Choroid plexus epithelial cell (primary cell): ENCODE measurements around the gene SLC7A6OS.

Experiments
- DNase-seq: peaks from one replicate; pipeline ENCODE4 v3.0.0-alpha.2; 2010; ENCODE audit warnings: low read depth
- H3K4me3 ChIP-seq: 2 replicates; pipeline ENCODE4 v1.5.1; 2011; ENCODE audit warnings: low read depth, mild to moderate bottlenecking, control low read depth, low read length, moderate library complexity
- CTCF ChIP-seq: conservative IDR thresholded peaks from 2 replicates; pipeline ENCODE4 v1.5.1; 2011; ENCODE audit warnings: low read depth, mild to moderate bottlenecking, control low read depth, inconsistent platforms, low read length, moderate library complexity

SLC7A6OS gene

GRCh38 chr16:68310774-68311511 is at the start of gene SLC7A6OS, which contains the start of gene PRMT7:
Gene SLC7A6OS, minus strand, starts transcription at chr16:68310946. Its CDS starts 20 bp downstream, at chr16:68310926.
Gene PRMT7, plus strand, starts transcription at chr16:68311019. Its CDS starts 4,961 bp downstream, at chr16:68315980.
- TF ChIP-seq CTCF = no peak
- peak; percentile 89 for DNase-seq
- H3K4me3 ChIP-seq = peak within 1 kb of the TSS; percentile 98

DNA sequence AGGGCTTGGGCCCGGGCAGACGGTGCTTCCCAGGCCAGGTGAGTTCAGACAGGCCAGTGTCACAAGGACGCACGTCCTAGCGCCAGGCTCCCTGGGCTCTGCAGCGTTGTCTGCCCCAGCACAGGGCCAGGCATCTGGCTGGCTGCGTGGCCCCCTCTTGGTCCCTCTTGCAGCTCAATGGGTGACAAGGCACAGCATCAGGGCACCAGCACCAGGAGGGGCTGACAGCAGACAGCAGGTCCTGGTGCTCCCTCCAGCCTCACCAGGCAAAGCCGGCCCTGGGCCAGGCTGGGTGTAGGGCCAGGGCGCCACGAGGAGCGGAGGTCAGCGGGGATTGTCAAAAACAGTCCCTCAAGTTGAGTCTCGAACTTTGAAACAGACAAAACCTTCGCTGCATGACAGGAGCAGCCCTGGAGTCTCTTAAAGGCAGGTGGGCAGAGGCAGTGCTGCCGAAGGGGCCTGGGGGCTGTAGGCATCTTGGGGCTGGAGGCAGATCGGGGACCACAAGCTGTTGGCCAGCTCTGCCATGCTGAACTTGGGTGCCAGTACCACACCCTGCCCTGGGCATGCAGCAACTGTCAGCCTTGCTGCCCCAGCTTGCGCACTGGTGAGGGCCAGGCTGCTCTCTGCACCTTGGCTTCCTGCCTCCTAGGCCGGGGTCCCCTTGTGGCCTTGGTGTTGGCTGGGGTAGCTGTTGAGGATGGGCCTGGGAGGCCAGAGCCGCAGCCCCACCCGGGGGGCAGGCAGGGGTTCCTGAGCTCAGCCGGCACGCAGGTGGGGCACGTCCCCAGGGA is 48.8 kb upstream of the SLC7A6OS start:
- no peak for TF ChIP-seq CTCF
- H3K4me3 ChIP-seq = no peak overlapping the region
- no peak for DNase-seq

- no peak for TF ChIP-seq CTCF
- no peak for DNase-seq
- no peak overlapping the region for H3K4me3 ChIP-seq
Measured at GRCh38 chr16:68358951-68359350, 48.2 kb upstream of the SLC7A6OS start.

GRCh38 chr16:68357923-68358322 is 47.2 kb upstream of the SLC7A6OS start:
- no peak for DNase-seq

DNA sequence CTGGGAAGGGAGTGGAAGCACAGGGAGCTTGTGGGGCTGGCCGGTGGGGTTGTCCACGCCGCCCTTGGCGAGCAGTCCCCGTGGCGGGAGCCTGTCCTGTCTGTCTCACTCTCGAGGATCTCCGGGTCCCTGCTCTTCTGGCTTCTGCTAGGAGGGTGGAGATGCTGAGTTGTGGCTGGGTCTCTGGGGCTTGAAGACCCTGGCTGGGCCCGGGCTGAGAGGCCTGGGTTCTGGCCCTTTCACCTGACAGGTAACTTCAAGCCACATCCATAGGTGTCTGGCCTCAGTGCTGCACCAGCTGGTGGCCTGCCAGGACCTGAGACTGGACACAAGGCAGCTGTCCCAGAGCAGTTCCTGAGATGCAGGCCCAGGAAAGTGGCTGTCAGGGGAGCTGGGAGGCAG is 46.8 kb upstream of the SLC7A6OS start:
- DNase-seq = no peak
- no peak overlapping the region for H3K4me3 ChIP-seq
- no peak for TF ChIP-seq CTCF

More at GRCh38 chr16:68357923-68358322, 47.2 kb upstream of the SLC7A6OS start:
- no peak overlapping the region for H3K4me3 ChIP-seq
- no peak for TF ChIP-seq CTCF

- TF ChIP-seq CTCF = no peak
- DNase-seq = peak; percentile 16
- H3K4me3 ChIP-seq = no peak overlapping the region
Measured at GRCh38 chr16:68356919-68357286, 46.2 kb upstream of the SLC7A6OS start.
